Measurements from ENCODE around the gene CACFD1.

DNA sequence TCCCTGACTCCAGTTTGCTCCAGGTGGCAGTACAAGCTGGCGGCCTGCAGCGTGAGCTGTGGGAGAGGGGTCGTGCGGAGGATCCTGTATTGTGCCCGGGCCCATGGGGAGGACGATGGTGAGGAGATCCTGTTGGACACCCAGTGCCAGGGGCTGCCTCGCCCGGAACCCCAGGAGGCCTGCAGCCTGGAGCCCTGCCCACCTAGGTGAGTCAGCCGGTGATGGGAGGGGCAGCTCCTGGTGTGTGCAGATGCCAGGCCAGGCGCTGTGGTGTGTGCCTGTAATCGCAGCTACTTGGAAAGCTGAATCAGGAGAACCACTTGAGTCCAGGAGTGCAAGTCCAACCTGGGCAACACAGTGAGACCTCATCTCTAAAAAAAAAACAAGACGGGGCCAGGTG lies 10.0 kb upstream of the CACFD1 start:
- no peak for TF ChIP-seq EZH2 (IDR thresholded peaks at IDR 0.05; ENCODE audit: borderline replicate concordance, low read depth, low read length, poor library complexity, severe bottlenecking)
- TF ChIP-seq, protein P1, sequence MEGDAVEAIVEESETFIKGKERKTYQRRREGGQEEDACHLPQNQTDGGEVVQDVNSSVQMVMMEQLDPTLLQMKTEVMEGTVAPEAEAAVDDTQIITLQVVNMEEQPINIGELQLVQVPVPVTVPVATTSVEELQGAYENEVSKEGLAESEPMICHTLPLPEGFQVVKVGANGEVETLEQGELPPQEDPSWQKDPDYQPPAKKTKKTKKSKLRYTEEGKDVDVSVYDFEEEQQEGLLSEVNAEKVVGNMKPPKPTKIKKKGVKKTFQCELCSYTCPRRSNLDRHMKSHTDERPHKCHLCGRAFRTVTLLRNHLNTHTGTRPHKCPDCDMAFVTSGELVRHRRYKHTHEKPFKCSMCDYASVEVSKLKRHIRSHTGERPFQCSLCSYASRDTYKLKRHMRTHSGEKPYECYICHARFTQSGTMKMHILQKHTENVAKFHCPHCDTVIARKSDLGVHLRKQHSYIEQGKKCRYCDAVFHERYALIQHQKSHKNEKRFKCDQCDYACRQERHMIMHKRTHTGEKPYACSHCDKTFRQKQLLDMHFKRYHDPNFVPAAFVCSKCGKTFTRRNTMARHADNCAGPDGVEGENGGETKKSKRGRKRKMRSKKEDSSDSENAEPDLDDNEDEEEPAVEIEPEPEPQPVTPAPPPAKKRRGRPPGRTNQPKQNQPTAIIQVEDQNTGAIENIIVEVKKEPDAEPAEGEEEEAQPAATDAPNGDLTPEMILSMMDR (conservative IDR thresholded peaks at IDR 0.05; ENCODE audit: low read depth, low read length), result no peak
